WTC11 (cell line): ENCODE data around the gene SYT17. TPM values are rescaled to one million over a fixed set of nuclear protein-coding genes. Genes with fewer than 3 reads are reported as not detected.

Experiments
- ATAC-seq: fragments of 200-7000 bp; cut with Tn5 transposase; 2 replicates; pipeline ENCODE4 v1.10.0; 2021; ENCODE audit warnings: mild to moderate bottlenecking, moderate library complexity
- CTCF ChIA-PET: fragments of 300-600 bp; sonication (Branson Sonifier 250); formaldehyde crosslinking; loops from one replicate; lab custom pipeline; 2021; ENCODE audit warnings: antibody characterized with exemption; lab: Charles Lee
- POLR2A ChIA-PET: fragments of 350-600 bp; sonication (Branson Sonifier 250); formaldehyde crosslinking; loops from one replicate; lab custom pipeline; 2021; ENCODE audit warnings: antibody characterized with exemption; lab: Charles Lee
- DNase-seq: peaks from one replicate; pipeline ENCODE4 v3.0.0; 2021; ENCODE audit warnings: low spot score
- H3K27ac Mint-ChIP-seq: 2 replicates; pipeline ENCODE4 v1.8.0; 2021; ENCODE audit warnings: mixed read lengths
- H3K27me3 Mint-ChIP-seq: 2 replicates; pipeline ENCODE4 v1.8.0; 2021; ENCODE audit warnings: low read depth, mild to moderate bottlenecking, moderate library complexity, mixed read lengths
- H3K36me3 Mint-ChIP-seq: 2 replicates; pipeline ENCODE4 v1.8.0; 2021; ENCODE audit warnings: mixed read lengths
- H3K4me1 Mint-ChIP-seq: 2 replicates; pipeline ENCODE4 v1.8.0; 2022; ENCODE audit warnings: mixed read lengths
- H3K4me3 Mint-ChIP-seq: 2 replicates; pipeline ENCODE4 v1.8.0; 2021; ENCODE audit warnings: mild to moderate bottlenecking, moderate library complexity, mixed read lengths
- H3K9me3 Mint-ChIP-seq: 2 replicates; pipeline ENCODE4 v1.8.0; 2021; ENCODE audit warnings: mixed read lengths
- AFF4 ChIP-seq: sonication (generic); formaldehyde crosslinking; IDR thresholded peaks from 2 replicates; pipeline ENCODE4 v1.8.1; 2023; ENCODE audit warnings: mild to moderate bottlenecking, missing genetic modification reagents, borderline replicate concordance
- ESRRA ChIP-seq: sonication (generic); formaldehyde crosslinking; IDR thresholded peaks from 2 replicates; pipeline ENCODE4 v1.8.1; 2022; ENCODE audit warnings: mild to moderate bottlenecking, missing genetic modification reagents, borderline replicate concordance
- JUN ChIP-seq: sonication (generic); formaldehyde crosslinking; IDR thresholded peaks from 2 replicates; pipeline ENCODE4 v1.8.0; 2023; ENCODE audit warnings: mild to moderate bottlenecking, missing genetic modification reagents
- NFYB ChIP-seq: sonication (generic); formaldehyde crosslinking; conservative IDR thresholded peaks from 2 replicates; pipeline ENCODE4 v1.8.0; 2022; ENCODE audit warnings: low read depth, missing genetic modification reagents
- NR2C2 ChIP-seq: sonication (generic); formaldehyde crosslinking; IDR thresholded peaks from 2 replicates; pipeline ENCODE4 v1.8.0; 2022; ENCODE audit warnings: mild to moderate bottlenecking, missing genetic modification reagents
- SP1 ChIP-seq: sonication (generic); formaldehyde crosslinking; conservative IDR thresholded peaks from 2 replicates; pipeline ENCODE4 v1.8.1; 2022; ENCODE audit warnings: missing genetic modification reagents
- TCF7 ChIP-seq: sonication (generic); formaldehyde crosslinking; IDR thresholded peaks from 2 replicates; pipeline ENCODE4 v1.8.0; 2022; ENCODE audit warnings: mild to moderate bottlenecking, low read depth, missing genetic modification reagents, moderate library complexity
- USF1 ChIP-seq: sonication (generic); formaldehyde crosslinking; IDR thresholded peaks from 2 replicates; pipeline ENCODE4 v1.8.0; 2022; ENCODE audit warnings: mild to moderate bottlenecking, missing genetic modification reagents
- USF2 ChIP-seq: sonication (generic); formaldehyde crosslinking; IDR thresholded peaks from 2 replicates; pipeline ENCODE4 v1.8.1; 2023; ENCODE audit warnings: mild to moderate bottlenecking, missing genetic modification reagents, moderate library complexity
- ZBTB43 ChIP-seq: sonication (generic); formaldehyde crosslinking; IDR thresholded peaks from 2 replicates; pipeline ENCODE4 v1.8.1; 2023; ENCODE audit warnings: mild to moderate bottlenecking, missing genetic modification reagents
- ZNF121 ChIP-seq: sonication (generic); formaldehyde crosslinking; IDR thresholded peaks from 2 replicates; pipeline ENCODE4 v1.8.0; 2023; ENCODE audit warnings: missing genetic modification reagents
- ZNF138 ChIP-seq: sonication (generic); formaldehyde crosslinking; conservative IDR thresholded peaks from 2 replicates; pipeline ENCODE4 v1.8.1; 2022; ENCODE audit warnings: mild to moderate bottlenecking, moderate library complexity, missing genetic modification reagents
- ZNF219 ChIP-seq: sonication (generic); formaldehyde crosslinking; IDR thresholded peaks from 2 replicates; pipeline ENCODE4 v1.8.0; 2023; ENCODE audit warnings: missing genetic modification reagents, mild to moderate bottlenecking, borderline replicate concordance
- ZNF232 ChIP-seq: sonication (generic); formaldehyde crosslinking; IDR thresholded peaks from 2 replicates; pipeline ENCODE4 v1.8.0; 2022; ENCODE audit warnings: mild to moderate bottlenecking, missing genetic modification reagents
- ZNF532 ChIP-seq: fragments of 250-450 bp; sonication (Bioruptor Pico); IDR thresholded peaks from 2 replicates; pipeline ENCODE4 v1.9.0; 2021; ENCODE audit warnings: mild to moderate bottlenecking, borderline replicate concordance
- ZNF671 ChIP-seq: fragments of 250-450 bp; sonication (Bioruptor Pico); IDR thresholded peaks from 2 replicates; pipeline ENCODE4 v1.8.0; 2021; ENCODE audit warnings: mild to moderate bottlenecking
- total RNA-seq: library from RNA; stranded (reverse); gene quantifications from 3 replicates; pipeline ENCODE4 v1.2.3, GENCODE V29; 2021

The SYT17 gene
- total RNA-seq, 1 experiment from 2014 or later, result 5.5 TPM

- TF ChIP-seq JUN (CRISPR knock-in tag), result no peak
- no peak for TF ChIP-seq ZNF219 (CRISPR knock-in tag)
- TF ChIP-seq, all 79 proteins: peak for 0
- ChIA-PET POLR2A (no interaction called here), CTCF (no interaction called here)
- Mint-ChIP-seq H3K27me3 (no peaks in the 10 kb centered on the region), H3K4me1 (peaks cover 19% of the 10 kb centered on the region), H3K36me3 (no peaks in the 10 kb centered on the region), H3K4me3 (no peak overlapping the region), H3K9me3 (peaks cover 9% of the 10 kb centered on the region), H3K27ac (no peak overlapping the region; the same call in 1 of the 2 replicates)
- ATAC-seq, result no peak
- DNase-seq, result no peak
Measured at GRCh38 chr16:19252904-19253303, 84.9 kb downstream of the SYT17 start.

GRCh38 chr16:19254611-19255010, 86.6 kb downstream of the SYT17 start:
- no peaks in the 10 kb centered on the region for H3K27me3 Mint-ChIP-seq
- no peak overlapping the region for H3K4me3 Mint-ChIP-seq
- no peak for ATAC-seq
- DNase-seq, result no peak
- TF ChIP-seq TCF7 (no peak), ZNF138 (CRISPR knock-in tag) (no peak), ZNF532 (no peak), USF1 (CRISPR knock-in tag) (no peak)
- POLR2A ChIA-PET, result interaction anchor here (1.0 kb wide), 1 partner anchor 9 kb away, joined by 3 read pairs; no protein-coding TSS in a partner anchor
- H3K36me3 Mint-ChIP-seq, result no peaks in the 10 kb centered on the region
- no peak overlapping the region for H3K27ac Mint-ChIP-seq
- CTCF ChIA-PET, result no interaction called here
- no peaks in the 10 kb centered on the region for H3K9me3 Mint-ChIP-seq
- H3K4me1 Mint-ChIP-seq, result peaks cover 21% of the 10 kb centered on the region

- no peaks in the 10 kb centered on the region for H3K4me1 Mint-ChIP-seq
- DNase-seq (no peak), ATAC-seq (no peak)
- H3K27ac Mint-ChIP-seq, result no peak overlapping the region
- no peak overlapping the region for H3K4me3 Mint-ChIP-seq
- peaks cover 9% of the 10 kb centered on the region for H3K36me3 Mint-ChIP-seq
- H3K9me3 Mint-ChIP-seq, result peaks cover 23% of the 10 kb centered on the region
- ChIA-PET POLR2A (no interaction called here), CTCF (no interaction called here)
- H3K27me3 Mint-ChIP-seq, result no peaks in the 10 kb centered on the region; the same call in 1 of the 2 replicates
- TF ChIP-seq NFYB (CRISPR knock-in tag), result no peak
- TF ChIP-seq ZNF232 (CRISPR knock-in tag), result no peak
- TF ChIP-seq ESRRA (CRISPR knock-in tag), result no peak
- TF ChIP-seq ZNF532, result no peak
- no peak for TF ChIP-seq ZNF671 (CRISPR knock-in tag)
- no peak for TF ChIP-seq ZBTB43 (CRISPR knock-in tag)
- TF ChIP-seq SP1 (CRISPR knock-in tag), result no peak
- TF ChIP-seq NR2C2 (CRISPR knock-in tag), result no peak
- TF ChIP-seq USF2 (CRISPR knock-in tag), result no peak
- no peak for TF ChIP-seq AFF4 (CRISPR knock-in tag)
- no peak for TF ChIP-seq ZNF121 (CRISPR knock-in tag)
Measured at GRCh38 chr16:19264123-19264673, 96.2 kb downstream of the SYT17 start.
